NCI-H2196 (cell line): ENCODE measurements around the gene EFCAB11.
"Not testable (repeated sequence)": the region's sequence is repeated elsewhere in the genome, so short reads cannot be mapped to it uniquely, and the experiment has no call there.

Experiments used
- DNase-seq: peaks from one replicate; lab custom pipeline; 2025; ENCODE audit not compliant: unreplicated experiment; lab: John Stamatoyannopoulos, UW

Gene EFCAB11

DNA sequence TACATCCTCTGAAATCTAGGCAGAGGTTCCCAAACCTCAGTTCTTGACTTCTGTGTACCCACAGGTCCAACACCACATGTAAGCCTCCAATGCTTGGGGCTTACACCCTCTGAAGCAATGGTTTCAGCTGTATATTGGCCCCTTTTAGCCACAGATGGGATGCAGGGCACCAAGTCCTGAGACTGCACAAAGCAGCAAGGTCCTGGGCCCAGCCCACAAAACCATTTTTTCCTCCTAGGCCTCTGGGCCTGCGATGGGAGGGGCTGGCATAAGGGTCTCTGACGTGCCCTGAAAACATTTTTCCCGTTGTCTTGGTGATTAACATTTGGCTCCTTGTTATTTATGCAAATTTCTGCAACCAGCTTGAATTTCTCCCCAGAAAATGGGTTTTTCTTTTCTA lies 80.4 kb downstream of the EFCAB11 start:
- DNase-seq: not testable (repeated sequence)

GRCh38 chr14:89870316-89870715 lies 84.2 kb downstream of the EFCAB11 start:
- DNase-seq: no peak

DNA sequence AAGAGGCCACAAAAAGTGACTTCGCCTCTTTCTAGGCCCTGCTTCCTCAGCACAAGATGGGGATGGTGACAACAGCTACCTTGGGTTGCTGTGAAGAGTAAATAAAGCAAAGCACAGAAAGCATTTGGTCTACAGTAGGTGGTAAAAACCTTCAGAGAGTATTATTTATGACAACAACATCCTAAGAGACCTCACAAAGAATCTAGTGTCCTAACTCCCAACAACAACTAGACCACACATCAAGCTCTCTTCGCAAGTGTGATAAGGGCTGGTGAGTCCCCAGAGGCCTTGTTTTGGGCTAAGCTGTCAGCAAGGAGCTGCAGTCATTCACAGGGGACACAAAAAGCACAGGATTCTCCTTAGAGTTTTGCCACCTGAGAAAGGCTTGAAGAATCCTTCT lies 84.9 kb downstream of the EFCAB11 start:
- no peak for DNase-seq

DNA sequence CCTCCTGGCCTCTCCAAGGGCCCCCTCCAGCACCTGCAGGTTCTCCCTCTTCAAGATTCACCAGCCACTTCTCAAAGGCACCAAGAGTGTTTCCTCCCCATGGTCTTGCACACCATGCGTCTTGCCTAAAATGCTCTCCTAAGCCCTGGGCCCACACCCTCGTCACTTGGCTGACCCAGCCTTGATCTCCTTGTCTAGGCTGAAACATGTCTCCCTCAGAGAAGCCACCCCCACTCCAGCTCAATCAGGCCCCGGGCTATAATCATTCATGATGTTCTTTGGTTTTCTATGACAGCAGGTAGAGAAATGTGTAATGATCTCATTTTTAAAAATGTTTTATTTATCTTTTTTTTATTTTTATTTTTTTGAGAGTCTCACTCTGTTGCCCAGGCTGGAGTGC lies 88.1 kb downstream of the EFCAB11 start:
- DNase-seq: no peak

GRCh38 chr14:89865153-89865552 lies 89.4 kb downstream of the EFCAB11 start:
- DNase-seq: no peak

- DNase-seq: no peak
Measured at GRCh38 chr14:89862856-89863255, 91.7 kb downstream of the EFCAB11 start.

GRCh38 chr14:89861630-89862029 lies 92.9 kb downstream of the EFCAB11 start:
- DNase-seq: no peak

GRCh38 chr14:89858089-89858488 lies 96.4 kb downstream of the EFCAB11 start:
- no peak for DNase-seq

GRCh38 chr14:89856871-89857345 lies 97.6 kb downstream of the EFCAB11 start:
- no peak for DNase-seq

- DNase-seq: no peak
Measured at GRCh38 chr14:89855961-89856656, 98.4 kb downstream of the EFCAB11 start.

DNA sequence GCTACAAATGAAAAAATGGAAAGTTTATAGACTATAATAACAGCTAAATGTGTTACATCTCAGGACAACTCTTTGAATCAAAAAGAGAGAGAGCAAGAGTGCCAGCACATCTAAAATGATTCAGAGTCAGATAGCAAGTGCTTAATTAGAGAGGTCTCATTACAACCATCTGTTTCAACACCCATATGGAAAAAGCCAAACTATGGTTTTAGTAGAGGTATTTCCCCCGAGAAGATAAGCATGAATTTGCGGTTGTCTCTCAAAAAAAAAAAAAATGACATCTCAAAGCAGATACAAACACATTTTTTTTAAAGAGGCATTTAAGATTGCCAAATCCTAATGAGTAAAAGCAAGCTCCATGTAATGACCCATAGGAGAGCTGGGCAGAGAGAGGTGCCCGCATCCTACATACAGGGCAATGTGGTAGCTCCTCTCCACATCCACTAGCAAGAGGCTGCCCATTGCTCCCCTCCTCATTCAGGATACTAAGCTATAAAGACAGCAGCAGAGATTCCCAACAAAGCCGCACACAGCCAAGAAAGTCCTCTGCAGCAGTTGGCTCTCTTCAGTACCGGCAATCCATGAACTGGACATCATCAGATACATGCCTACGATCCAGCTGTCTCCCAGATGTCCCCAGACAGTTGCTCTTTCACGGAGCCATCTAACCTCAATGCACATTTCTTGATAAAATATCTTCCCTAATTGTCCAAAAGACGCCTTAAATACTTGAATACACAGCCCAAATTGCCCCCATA lies 100.4 kb downstream of the EFCAB11 start:
- no peak for DNase-seq

DNA sequence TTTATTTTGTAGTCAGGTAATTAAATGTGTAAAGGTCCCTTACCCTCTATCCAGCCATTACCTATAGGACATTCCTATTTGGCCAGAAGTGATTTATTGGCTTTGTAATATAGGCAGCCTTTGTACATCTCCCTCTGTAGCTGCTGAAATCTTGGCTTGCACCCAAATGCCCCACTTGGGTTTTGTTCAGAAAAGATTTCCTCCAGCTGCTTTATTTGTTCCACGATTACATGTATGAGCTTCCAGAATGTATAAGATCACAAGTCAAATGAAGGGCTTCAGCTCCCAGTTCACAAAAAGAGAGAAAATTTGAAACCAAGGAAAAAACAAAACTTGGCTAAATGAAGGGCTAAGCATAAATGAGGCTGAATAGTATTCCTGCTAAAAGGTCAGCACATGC lies 103.4 kb downstream of the EFCAB11 start:
- DNase-seq: no peak

- DNase-seq: no peak
Measured at GRCh38 chr14:89849931-89850330, 104.6 kb downstream of the EFCAB11 start.

- DNase-seq: no peak
Measured at GRCh38 chr14:89848165-89848564, 106.4 kb downstream of the EFCAB11 start.

DNA sequence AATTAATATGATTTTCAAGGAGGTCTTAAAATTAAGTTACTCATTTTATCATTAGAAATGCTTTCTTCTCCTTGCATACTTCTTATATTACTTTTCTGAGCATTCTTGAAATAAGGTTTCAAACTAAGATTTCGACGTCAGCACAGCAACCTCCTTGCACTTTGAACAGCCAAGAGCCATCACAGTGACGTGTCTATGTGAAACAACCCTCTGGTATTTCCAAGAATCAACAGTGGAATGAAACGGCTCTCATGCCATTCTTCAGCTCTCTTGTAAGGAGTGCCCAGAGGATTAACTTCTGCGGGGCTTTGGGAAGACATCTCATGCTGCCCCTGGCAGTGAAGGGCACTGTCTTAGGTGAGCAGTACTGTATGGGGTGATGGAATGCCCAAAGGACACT lies 109.2 kb downstream of the EFCAB11 start:
- no peak for DNase-seq

GRCh38 chr14:89844508-89844907 lies 110.0 kb downstream of the EFCAB11 start:
- no peak for DNase-seq

DNA sequence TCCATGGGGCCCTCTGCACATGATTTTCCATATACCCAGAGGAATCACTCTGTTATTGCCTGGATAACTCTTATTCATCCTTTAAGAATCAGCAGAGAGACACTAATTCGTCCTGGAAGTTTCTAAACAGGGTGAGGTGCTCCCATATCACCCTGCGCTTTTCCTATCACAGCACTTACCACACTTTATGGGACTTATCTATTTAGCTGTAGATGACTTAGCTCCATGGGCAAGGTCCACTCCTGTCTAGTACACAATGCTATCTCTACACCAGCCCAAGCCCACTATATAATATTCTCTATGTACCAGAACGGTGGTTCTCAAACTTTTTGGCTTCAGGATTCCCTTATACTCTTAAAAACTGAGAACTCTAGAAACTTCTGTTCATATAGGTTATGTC lies 111.7 kb downstream of the EFCAB11 start:
- no peak for DNase-seq

GRCh38 chr14:89841851-89842250 lies 112.7 kb downstream of the EFCAB11 start:
- no peak for DNase-seq

GRCh38 chr14:89836830-89837469 lies 117.6 kb downstream of the EFCAB11 start:
- DNase-seq: no peak

DNA sequence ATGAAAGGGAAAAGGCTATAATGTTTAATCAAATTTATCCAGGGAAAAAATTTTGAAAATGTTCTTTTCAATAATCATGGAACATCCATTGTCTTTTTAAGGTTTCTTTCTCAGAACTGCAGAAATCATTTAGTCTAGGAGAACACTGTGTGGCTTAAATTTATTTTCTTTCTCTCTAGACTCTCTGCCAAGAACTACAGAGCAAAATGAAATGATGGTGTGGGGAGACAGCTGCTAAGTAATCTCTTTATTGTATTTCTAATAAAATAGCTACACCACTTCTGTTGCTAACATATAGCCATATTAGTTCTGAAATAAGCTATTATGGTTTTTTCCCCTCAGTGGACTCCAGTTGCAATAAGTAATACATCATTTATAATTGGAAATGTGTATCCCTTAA lies 120.9 kb downstream of the EFCAB11 start:
- no peak for DNase-seq

DNA sequence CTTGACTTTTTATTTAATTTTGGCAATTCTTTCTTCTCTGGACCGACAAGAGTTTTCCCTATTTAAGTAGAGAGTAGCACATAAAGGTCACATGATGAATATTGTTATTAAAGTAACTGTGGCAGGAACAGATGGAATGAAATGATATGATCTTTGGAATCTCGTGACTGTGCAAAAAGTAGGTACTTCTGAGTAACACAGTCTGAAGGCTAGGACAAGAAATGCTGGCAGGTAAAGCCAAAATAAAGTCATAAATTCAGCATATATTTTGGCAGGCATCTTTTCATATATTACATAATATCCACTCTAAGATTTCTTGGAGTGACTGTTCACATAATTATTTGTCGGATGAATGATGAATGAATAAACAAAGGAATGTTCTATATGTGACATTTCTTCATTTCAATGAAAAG lies 121.4 kb downstream of the EFCAB11 start:
- DNase-seq: no peak
